HL-60 (cell line): ENCODE measurements around the gene TMEM151B.

ENCODE experiments used
- DNase-seq, 2 experiments: peaks; one replicate each; pipeline ENCODE4 v3.0.0-alpha.2; 2010 to 2020; ENCODE audit warnings: low read depth in 1 of 2, low spot score in 1 of 2
- H3K27ac ChIP-seq: fragments of 250-450 bp; sonication (Bioruptor Pico); replicated peaks from 2 replicates; pipeline ENCODE4 v1.5.1; 2020; ENCODE audit warnings: mild to moderate bottlenecking, moderate library complexity
- H3K27me3 ChIP-seq: fragments of 250-450 bp; sonication (Bioruptor Pico); 2 replicates; pipeline ENCODE4 v1.5.1; 2021; ENCODE audit warnings: mild to moderate bottlenecking, moderate library complexity; ENCODE audit not compliant: insufficient read depth, poor library complexity, severe bottlenecking
- H3K4me3 ChIP-seq: replicated peaks from 2 replicates; pipeline ENCODE4 v1.5.1; 2011; ENCODE audit warnings: mild to moderate bottlenecking, control low read depth, low read length; ENCODE audit not compliant: insufficient read depth
- CTCF ChIP-seq: IDR thresholded peaks from one replicate; pipeline ENCODE4 v1.5.1; 2011; ENCODE audit warnings: low read length, control low read depth, inconsistent platforms; ENCODE audit not compliant: insufficient read depth
- GABPA ChIP-seq: IDR thresholded peaks from 2 replicates; pipeline ENCODE4 v1.6.1; 2012; ENCODE audit warnings: low read depth
- POLR2AphosphoS5 ChIP-seq: IDR thresholded peaks from 2 replicates; pipeline ENCODE4 v1.6.1; 2012; ENCODE audit warnings: low read depth
- REST ChIP-seq: IDR thresholded peaks from 2 replicates; pipeline ENCODE4 v1.6.1; 2012; ENCODE audit warnings: low read depth; ENCODE audit not compliant: insufficient replicate concordance
- SPI1 ChIP-seq: IDR thresholded peaks from 2 replicates; pipeline ENCODE4 v1.6.1; 2012; ENCODE audit warnings: low read depth, mild to moderate bottlenecking, borderline replicate concordance

Gene TMEM151B

GRCh38 chr6:44238687-44239350, 31.4 kb upstream of the TMEM151B start:
- Histone ChIP-seq H3K27ac (no peak overlapping the region), H3K4me3 (no peak overlapping the region), H3K27me3 (no peaks in the 10 kb centered on the region)
- no peak for TF ChIP-seq GABPA
- TF ChIP-seq SPI1: no peak
- no peak for TF ChIP-seq CTCF
- no peak for TF ChIP-seq REST
- no peak for TF ChIP-seq POLR2AphosphoS5
- DNase-seq: no peak

GRCh38 chr6:44243345-44243744, 26.9 kb upstream of the TMEM151B start:
- no peak overlapping the region for H3K27ac ChIP-seq
- TF ChIP-seq POLR2AphosphoS5 (no peak), SPI1 (no peak), CTCF (no peak)
- no peak overlapping the region for H3K4me3 ChIP-seq
- no peak for DNase-seq
- H3K27me3 ChIP-seq: no peaks in the 10 kb centered on the region

- Histone ChIP-seq H3K27ac (no peak overlapping the region), H3K4me3 (peak overlapping the region; percentile 59), H3K27me3 (no peaks in the 10 kb centered on the region)
- TF ChIP-seq SPI1 (no peak), GABPA (no peak), REST (no peak)
- no peak for DNase-seq
Observed at GRCh38 chr6:44245391-44245911, 24.8 kb upstream of the TMEM151B start.

- TF ChIP-seq REST (no peak), SPI1 (no peak), GABPA (no peak), POLR2AphosphoS5 (no peak), CTCF (no peak)
- peak overlapping the region; percentile 59 for H3K4me3 ChIP-seq
Observed at GRCh38 chr6:44245912-44246662, 24.2 kb upstream of the TMEM151B start.

More at GRCh38 chr6:44245912-44246662, 24.2 kb upstream of the TMEM151B start:
- Histone ChIP-seq H3K27ac (peak overlapping the region; percentile 92), H3K27me3 (no peaks in the 10 kb centered on the region)
- DNase-seq: peak in 1 of 2 experiments; percentile 77
